IPS-18c (cell line): ENCODE measurements around the gene TOPAZ1.
"Not testable (repeated sequence)": the region's sequence is repeated elsewhere in the genome, so short reads cannot be mapped to it uniquely, and the experiment has no call there.

Experiments used
- H3K4me3 ChIP-seq: 2 replicates; pipeline ENCODE4 v1.7.0; 2013; ENCODE audit warnings: low read depth, mild to moderate bottlenecking, low read length, moderate library complexity; ENCODE audit not compliant: insufficient read depth
- H3K9me3 ChIP-seq: one replicate; pipeline ENCODE4 v1.6.1; 2013; ENCODE audit warnings: mild to moderate bottlenecking, low read length, moderate library complexity; ENCODE audit not compliant: control insufficient read depth, insufficient read depth

The TOPAZ1 gene

DNA sequence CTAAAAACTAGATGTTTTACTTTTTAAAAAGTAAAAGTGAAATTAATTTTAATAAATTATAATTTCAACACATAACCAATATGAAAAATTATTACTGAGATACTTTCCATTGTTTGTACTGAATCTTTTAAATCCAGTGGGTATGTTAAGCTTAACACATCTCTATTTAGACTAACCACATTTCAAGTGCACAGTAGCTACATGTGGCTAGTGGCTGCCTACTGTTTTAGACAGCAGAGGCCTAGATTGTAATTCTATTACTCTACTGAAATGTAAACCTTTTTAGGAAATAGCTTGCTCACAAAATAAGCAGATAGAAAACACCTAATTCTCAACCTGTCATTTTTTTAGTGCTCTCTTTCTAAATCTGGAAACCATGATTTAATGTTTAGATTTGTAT, 101.7 kb downstream of the TOPAZ1 start:
- H3K9me3 ChIP-seq, result peaks cover 3% of the 10 kb centered on the region

DNA sequence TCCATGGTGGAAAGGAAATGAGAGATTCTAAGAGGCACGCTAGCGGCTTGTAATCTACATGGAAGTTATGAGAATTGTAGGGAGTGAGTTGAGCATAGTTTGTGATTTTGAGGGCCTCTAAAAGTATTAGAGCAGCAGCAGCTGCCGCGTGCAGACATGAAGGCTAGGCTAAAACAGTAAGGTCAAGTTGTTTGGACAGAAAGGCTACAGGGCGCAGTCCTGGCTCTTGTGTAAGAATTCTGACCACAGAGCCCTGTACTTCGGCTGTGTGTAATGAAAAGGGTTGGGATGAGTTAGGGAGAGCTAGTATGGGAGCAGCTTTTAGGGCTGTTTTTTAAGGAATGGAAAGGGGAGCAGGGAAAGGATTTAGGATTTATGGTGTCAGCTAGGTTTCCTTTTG, 104.9 kb downstream of the TOPAZ1 start:
- H3K4me3 ChIP-seq, H3K9me3 ChIP-seq: not testable (repeated sequence)

More for the DNA sequence above, 101.7 kb downstream of the TOPAZ1 start:
- no peak overlapping the region for H3K4me3 ChIP-seq

DNA sequence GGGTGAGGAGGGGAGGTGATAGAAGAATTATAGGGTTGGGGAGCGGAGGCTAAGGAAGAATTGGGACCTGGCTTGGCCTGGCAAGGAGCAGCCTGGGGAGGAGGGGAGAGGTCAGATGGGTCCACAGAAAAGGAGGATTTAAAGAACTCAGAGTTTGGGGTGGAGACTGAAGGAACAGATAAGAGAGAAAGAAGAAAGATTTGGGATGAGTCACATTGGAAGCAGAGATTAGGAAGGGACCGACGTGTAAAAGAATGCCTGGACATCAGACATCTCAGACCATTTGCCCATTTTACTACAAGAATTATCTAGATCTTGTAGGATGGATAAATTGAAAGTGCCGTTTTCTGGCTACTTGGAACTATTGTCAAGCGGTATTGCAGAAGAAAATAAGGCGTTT, 107.3 kb downstream of the TOPAZ1 start:
- Histone ChIP-seq H3K9me3 (peaks cover 3% of the 10 kb centered on the region), H3K4me3 (no peak overlapping the region)

DNA sequence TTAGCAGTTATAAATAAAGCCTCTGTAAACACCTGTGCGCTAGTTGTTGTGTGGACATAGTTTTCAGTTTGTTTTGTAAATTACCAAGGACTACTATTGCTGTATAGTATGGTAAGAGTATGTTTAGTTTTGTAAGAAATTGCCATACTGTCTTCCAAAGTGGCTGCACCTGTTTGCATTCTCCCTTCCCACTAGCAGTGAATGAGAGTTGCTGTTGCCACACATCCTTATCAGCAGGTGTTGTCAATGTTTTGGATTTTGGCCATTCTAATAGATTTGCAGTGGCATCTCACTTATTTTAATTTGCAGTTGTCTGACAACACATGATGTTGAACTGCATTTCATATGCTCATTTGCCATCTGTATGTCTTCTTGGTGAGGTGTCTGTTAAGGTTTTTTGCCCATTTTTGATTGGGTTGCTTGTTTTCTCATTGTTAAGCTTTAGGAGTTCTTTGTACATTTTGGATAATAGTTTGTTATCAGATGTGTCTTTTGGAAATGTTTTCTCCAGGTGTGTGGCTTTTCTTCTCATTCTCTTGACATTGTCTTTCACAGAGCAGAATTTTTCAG, 111.8 kb downstream of the TOPAZ1 start:
- no peaks in the 10 kb centered on the region for H3K9me3 ChIP-seq
- no peak overlapping the region for H3K4me3 ChIP-seq

DNA sequence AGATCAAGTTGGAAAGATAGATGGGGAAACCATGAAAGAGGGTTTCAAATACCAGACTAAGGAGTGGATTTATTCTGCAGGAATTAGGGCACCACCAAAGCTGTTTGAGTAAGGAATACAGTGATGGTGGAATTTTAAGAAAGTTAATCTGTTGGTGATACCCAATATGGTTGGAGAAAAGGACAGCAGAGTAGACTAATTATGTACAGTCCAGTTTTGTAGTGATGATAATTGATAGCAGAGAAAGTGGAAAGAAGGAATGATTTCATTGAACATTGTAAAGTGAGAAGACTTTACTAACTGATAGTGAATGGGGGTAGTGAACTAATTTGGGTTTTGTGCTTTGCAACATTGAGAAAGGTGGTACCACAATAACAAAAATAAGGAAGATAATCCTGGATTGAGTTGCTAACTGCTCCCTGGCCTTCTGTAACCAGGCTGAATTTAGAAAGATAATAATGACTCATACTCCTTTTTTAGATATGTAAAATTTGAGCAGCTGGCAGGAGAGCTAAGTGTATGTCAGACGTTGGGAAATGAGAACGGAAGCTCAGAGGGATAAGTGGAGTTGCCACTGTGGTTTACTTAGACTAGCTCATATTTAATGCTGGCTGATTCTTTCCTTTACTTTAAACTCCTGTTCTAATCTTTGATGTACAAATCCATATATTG, 113.8 kb downstream of the TOPAZ1 start:
- Histone ChIP-seq H3K4me3 (no peak overlapping the region), H3K9me3 (no peaks in the 10 kb centered on the region)

DNA sequence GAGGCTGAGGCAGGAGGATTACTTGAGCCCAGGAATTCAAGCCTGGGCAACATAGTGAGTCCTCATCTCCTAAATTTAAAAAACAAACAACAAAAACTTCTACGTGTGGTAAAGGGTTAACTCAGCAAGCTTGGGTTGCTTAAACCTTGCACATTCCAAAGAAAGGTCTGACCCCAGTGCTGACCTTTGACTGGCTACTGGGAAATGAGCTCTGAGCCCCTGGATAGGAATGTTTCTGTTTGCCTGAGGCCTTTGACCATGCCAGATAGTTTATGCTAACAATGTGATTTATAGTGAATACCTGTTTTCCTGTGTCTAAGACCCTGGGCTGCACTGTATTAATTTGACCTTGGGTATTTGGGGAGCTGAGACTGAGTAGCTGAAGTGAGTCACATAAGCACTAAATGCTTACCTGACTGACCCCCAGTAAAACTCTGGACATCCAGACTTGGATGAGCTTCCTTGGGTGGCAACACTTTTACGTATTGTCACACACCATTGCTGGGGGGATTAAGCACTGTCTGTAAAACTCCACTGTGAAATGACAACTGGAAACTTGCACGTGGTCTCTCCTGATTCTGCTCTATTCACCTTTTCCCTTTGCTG, 117.6 kb downstream of the TOPAZ1 start:
- Histone ChIP-seq H3K9me3 (no peaks in the 10 kb centered on the region), H3K4me3 (no peak overlapping the region)

DNA sequence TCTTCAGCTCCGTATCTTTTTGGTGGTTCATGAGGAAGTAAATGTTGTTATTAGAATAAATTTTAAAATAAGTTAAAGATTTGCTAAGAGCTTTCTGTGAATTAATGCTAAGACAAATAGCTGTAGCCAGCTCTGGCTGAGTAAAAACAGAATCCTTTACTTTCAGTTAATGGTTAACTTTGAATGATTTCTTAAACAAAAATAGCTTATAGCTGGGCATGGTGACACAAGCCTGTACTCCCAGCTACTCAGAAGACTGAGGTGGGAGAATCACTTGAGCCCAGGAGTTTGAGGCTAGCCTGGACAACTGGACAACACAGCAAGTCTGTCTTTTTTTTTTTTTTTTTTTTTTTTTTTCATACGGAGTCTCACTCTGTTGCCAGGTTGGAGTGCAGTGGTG, 121.9 kb downstream of the TOPAZ1 start:
- Histone ChIP-seq H3K4me3 (no peak overlapping the region), H3K9me3 (no peaks in the 10 kb centered on the region)

DNA sequence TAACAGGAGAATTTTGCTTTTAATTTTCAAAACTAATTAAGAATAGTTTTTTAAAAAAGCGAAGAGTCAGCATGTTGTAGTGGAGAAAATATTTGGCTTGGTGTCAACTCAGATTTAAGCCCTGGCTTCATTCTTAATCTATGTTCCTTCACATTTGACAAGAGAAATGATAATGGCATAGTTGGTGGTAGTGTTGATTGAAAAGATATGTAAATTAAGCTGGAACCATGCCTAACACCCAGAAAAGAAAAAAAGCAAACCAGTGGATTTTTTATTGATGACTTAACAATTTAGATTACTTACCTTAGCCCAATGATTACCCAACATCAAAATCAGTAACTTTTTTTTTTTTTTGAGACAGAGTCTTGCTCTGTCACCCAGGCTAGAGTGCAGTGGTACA, 124.3 kb downstream of the TOPAZ1 start:
- H3K9me3 ChIP-seq, result no peaks in the 10 kb centered on the region
- no peak overlapping the region for H3K4me3 ChIP-seq

DNA sequence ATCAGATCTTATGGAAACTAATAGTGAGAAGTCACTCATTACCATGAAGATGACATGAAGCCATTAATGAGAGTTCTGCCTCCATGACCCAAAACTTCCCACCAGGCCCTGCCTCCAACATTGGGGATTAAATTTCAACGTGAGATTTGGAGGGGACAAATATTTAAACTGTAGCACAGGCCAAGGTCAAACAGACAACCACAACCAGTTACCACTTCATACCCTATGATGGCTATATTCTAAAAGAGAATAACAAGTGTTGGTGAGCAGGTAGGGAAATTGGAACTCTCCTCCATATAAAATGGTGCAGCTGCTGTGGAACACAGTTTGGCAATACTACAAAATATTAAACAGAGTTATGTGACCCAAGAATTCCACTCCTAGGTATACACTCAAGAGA, 133.8 kb downstream of the TOPAZ1 start:
- Histone ChIP-seq H3K9me3 (no peaks in the 10 kb centered on the region), H3K4me3 (no peak overlapping the region)
